HG03045 (cell line): Measurements from ENCODE around the gene OR8I2.
"Not testable (repeated sequence)": the region's sequence is repeated elsewhere in the genome, so short reads cannot be mapped to it uniquely, and the experiment has no call there.

Experiments used
- ATAC-seq: cut with Tn5 transposase; IDR thresholded peaks from one replicate; pipeline ENCODE4 v1.9.1; 2021; ENCODE audit warnings: mild to moderate bottlenecking, moderate library complexity; ENCODE audit not compliant: unreplicated experiment

Gene OR8I2

DNA sequence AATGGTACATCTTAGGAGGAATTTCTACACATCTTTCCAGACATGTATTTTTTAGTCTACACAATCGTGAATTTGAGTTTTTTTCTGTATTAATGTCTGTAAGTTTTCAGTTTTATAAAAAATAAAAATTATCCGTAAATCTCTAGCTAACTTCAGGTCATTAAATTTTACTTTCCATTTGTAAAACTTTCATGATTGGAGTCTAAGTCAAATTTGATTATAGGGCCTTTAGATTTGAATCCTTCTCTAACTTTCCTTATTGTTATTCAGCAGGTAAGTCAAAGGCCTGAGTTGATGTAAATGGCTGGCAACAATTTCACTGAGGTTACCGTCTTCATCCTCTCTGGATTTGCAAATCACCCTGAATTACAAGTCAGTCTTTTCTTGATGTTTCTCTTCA, at the start of gene OR8I2:
OR8I2 (plus strand) TSS at position 301 of the 400 bp plus-strand sequence; CDS start at position 301, 0 bp downstream.
- ATAC-seq: no peak

- ATAC-seq: no peak
Observed at GRCh38 chr11:56045538-56045937, 47.6 kb upstream of the OR8I2 start.

- no peak for ATAC-seq
Observed at GRCh38 chr11:56048480-56048879, 44.6 kb upstream of the OR8I2 start.

DNA sequence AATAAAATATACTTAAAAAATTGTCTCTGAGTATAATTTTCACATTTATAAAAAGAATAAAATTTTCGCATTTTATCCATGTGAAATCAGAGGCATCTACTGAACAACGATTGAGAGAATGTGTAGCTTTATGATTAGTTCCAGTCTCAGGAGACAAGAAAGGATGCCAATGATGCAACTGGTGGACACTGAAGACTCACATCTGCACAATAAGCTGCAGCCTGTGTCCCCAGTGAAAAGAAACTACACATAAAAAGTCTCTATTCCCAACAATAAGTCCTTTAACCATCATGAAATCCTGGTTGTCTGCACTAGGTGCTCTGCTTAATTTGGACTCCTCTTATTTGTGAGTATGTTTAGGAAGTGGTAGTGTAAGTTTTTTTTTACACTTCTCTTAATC, 43.6 kb upstream of the OR8I2 start:
- no peak for ATAC-seq

- ATAC-seq: not testable (repeated sequence)
Observed at GRCh38 chr11:56056366-56056765, 36.7 kb upstream of the OR8I2 start.

- not testable (repeated sequence) for ATAC-seq
Observed at GRCh38 chr11:56057661-56058237, 35.4 kb upstream of the OR8I2 start.

- not testable (repeated sequence) for ATAC-seq
Observed at GRCh38 chr11:56058260-56058780, 34.8 kb upstream of the OR8I2 start.

DNA sequence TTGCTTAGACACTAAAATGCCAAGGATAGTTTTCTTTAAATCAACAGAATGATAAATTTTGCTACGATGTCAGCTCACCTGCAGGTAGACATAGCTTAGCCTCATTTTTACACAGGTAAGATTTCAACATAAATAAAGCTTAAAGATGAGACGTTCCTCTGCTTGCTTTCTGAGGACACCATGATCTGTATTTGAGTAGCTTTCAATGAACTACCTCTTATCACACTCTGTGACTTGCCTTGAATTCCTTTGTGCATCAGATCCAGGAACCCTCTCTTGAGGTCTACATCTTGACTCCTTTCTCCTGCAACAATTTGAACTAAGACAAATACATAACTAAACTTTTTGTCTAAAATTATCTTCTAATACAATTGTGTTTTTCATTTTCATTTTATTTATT, 26.1 kb upstream of the OR8I2 start:
- no peak for ATAC-seq

DNA sequence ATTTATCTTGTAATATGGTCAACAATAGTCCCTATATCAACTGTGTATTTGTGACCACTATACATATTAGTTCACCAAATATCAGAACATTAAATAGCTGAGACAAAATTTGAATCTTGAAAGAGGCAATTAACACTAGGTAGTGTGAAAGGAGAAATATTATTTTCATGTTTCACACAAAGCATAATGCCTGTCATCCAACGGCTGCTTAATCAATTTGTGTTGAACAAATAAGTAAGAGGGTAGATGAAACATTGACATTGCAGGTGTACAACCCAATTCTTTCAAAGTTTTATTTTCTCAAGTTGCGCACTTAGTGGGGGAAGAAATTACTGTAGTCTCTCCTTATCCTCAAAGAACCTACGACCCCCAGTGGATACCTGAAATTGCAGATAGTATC, 3.4 kb upstream of the OR8I2 start:
- no peak for ATAC-seq

DNA sequence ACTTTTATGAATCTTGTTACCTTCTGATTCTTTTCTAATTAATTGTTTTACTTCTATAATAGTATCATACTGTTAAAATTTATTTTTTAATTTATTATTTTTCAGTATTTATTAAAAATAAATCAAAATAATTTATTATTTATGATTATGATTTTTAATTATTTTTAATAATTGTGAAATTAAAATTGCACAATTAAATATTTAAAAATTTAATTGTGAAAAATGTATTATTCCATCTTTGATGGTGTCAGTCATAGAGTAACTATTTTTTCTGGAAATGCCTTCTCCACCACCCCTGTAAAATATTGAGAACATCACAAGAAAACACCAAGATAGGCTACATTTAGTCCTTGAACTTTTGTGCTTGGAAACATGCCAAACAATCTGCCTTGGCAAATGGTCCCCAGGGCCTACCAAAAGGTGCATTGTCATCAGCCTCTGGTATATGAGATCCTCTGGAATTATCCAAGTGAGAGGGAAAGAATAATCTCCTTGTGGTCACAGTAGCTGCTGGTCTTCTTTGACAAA, 10.2 kb downstream of the OR8I2 start, which contains the start of gene OR8H2:
OR8H2 (plus strand) TSS at position 478 of the 528 bp plus-strand sequence. CDS start 1,356 bp downstream, outside the sequence.
- ATAC-seq: no peak

DNA sequence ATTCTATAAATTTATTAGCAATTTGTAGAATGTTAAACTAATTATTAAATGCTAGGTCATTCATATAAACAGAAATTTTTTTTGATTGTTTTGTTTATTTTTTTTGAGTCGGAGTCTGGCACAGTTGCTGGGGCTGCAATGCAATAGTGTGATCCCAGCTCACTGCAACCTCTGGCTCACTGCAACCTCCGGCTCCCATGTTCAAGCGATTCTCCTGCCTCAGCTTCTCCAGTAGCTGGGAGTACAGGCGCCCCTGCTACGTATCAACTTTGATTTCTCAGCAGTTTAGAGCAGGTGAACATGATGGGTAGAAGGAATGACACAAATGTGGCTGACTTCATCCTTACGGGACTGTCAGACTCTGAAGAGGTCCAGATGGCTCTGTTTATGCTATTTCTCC, 29.0 kb downstream of the OR8I2 start, which contains the start of gene OR8H3:
OR8H3 (plus strand) TSS at position 301 of the 400 bp plus-strand sequence; CDS start at position 301, 0 bp downstream.
- ATAC-seq: no peak

DNA sequence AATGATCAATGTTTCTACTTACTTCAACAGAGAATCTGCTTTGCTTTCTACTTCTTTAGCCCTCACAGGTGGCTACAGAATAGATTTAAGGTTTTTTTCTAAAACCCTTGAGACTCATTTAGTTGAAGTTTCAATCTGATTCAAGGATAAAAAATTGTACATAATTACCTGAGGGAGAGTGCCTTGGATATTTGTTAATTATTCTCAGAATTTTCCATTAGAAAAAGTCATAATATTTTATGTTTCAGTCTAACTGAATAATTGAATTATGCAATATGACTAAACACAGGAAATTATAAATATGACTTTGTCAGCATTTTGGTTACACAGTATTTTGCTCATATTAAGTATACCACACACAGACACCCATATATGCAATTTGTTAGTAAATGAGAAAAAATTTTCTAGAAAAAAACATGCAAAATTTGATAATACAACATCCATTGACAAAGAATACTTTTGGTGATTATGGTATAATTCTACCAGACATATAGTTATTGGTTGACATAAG, 47.1 kb downstream of the OR8I2 start, which contains the start of gene OR8J3:
OR8J3 (minus strand) TSS at position 51 of the 511 bp plus-strand sequence. CDS start 2,483 bp downstream, outside the sequence.
- no peak for ATAC-seq

DNA sequence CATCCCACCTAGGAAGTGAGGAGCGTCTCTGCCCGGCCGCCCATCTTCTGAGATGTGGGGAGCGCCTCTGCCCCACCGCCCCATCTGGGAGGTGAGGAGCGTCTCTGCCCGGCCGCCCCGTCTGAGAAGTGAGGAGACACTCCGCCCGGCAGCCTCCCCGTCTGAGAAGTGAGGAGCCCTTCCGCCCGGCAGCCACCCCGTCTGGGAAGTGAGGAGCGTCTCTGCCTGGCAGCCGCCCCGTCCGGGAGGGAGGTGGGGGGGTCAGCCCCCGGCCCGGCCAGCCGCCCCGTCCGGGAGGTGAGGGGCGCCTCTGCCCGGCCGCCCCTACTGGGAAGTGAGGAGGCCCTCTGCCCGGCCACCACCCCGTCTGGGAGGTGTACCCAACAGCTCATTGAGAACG, 50.6 kb downstream of the OR8I2 start:
- ATAC-seq: not testable (repeated sequence)
